Omental fat pad (tissue), 4 donors: ENCODE data around the gene TNPO3. TPM values are rescaled to one million over a fixed set of nuclear protein-coding genes. Genes with fewer than 3 reads are reported as not detected.

Source experiments
- ATAC-seq: fragments of 150-250 bp; one replicate; pipeline ENCODE4 v1.9.1; 2016; ENCODE audit warnings: mild to moderate bottlenecking, moderate library complexity; ENCODE audit not compliant: low FRiP score
- DNase-seq: peaks from one replicate; pipeline ENCODE4 v3.0.0-alpha.2; 2019; ENCODE audit warnings: low spot score
- CTCF ChIP-seq, 3 donors: fragments of 450-650 bp; IDR thresholded peaks; one replicate each; pipeline ENCODE4 v1.5.1; 2016 to 2017; ENCODE audit warnings: antibody characterized with exemption in 3 of 3, mild to moderate bottlenecking in 3 of 3, moderate library complexity in 2 of 3
- total RNA-seq, 4 donors: library from RNA; depleted of rRNA; stranded (reverse); fragments of >200 nt; gene quantifications; one replicate each; pipeline ENCODE4 v1.1.0, GENCODE V29; 2016

TNPO3 gene
- total RNA-seq, 4 donors from 2014 or later = 34.1 to 45.9 (median 41.1) TPM

GRCh38 chr7:128951296-128951695, 103.6 kb downstream of the TNPO3 start:
- DNase-seq (no peak), ATAC-seq (no peak)
- TF ChIP-seq CTCF (IDR thresholded peaks at IDR 0.05) = no peak

GRCh38 chr7:128948976-128949760, 105.7 kb downstream of the TNPO3 start:
- ATAC-seq (no peak), DNase-seq (no peak)
- no peak for TF ChIP-seq CTCF (IDR thresholded peaks at IDR 0.05)

GRCh38 chr7:128948312-128948973, 106.5 kb downstream of the TNPO3 start:
- ATAC-seq (no peak), DNase-seq (no peak)
- TF ChIP-seq CTCF (IDR thresholded peaks at IDR 0.05) = no peak

GRCh38 chr7:128947854-128948253, 107.1 kb downstream of the TNPO3 start:
- DNase-seq (no peak), ATAC-seq (no peak)
- TF ChIP-seq CTCF (IDR thresholded peaks at IDR 0.05) = no peak

GRCh38 chr7:128946936-128947830, 107.7 kb downstream of the TNPO3 start:
- no peak for DNase-seq
- TF ChIP-seq CTCF (IDR thresholded peaks at IDR 0.05) = no peak
- ATAC-seq = no peak

- ATAC-seq (no peak), DNase-seq (no peak)
- TF ChIP-seq CTCF (IDR thresholded peaks at IDR 0.05) = no peak
Measured at GRCh38 chr7:128945668-128946366, 109.1 kb downstream of the TNPO3 start.
